Thyroid gland (tissue), 4 donors: Measurements from ENCODE around the gene MAP1LC3B.

ENCODE experiments used
- POLR2A ChIP-seq, 2 donors: fragments of 450-650 bp; IDR thresholded peaks; one replicate each; pipeline ENCODE4 v1.6.1; 2017; ENCODE audit warnings: antibody characterized with exemption in 2 of 2, mild to moderate bottlenecking in 2 of 2, moderate library complexity in 1 of 2
- TF ChIP-seq, protein P1 (sequence below), 6 experiments: fragments of 200-600 bp in 3 of 6; fragments of 450-650 bp in 3 of 6; sonication (generic) in 3 of 6; IDR thresholded peaks; one replicate each; pipeline ENCODE4 v1.5.1; 2016 to 2019; ENCODE audit warnings: antibody characterized with exemption in 6 of 6, mild to moderate bottlenecking in 2 of 6, inconsistent platforms in 1 of 6, moderate library complexity in 1 of 6

DNA sequence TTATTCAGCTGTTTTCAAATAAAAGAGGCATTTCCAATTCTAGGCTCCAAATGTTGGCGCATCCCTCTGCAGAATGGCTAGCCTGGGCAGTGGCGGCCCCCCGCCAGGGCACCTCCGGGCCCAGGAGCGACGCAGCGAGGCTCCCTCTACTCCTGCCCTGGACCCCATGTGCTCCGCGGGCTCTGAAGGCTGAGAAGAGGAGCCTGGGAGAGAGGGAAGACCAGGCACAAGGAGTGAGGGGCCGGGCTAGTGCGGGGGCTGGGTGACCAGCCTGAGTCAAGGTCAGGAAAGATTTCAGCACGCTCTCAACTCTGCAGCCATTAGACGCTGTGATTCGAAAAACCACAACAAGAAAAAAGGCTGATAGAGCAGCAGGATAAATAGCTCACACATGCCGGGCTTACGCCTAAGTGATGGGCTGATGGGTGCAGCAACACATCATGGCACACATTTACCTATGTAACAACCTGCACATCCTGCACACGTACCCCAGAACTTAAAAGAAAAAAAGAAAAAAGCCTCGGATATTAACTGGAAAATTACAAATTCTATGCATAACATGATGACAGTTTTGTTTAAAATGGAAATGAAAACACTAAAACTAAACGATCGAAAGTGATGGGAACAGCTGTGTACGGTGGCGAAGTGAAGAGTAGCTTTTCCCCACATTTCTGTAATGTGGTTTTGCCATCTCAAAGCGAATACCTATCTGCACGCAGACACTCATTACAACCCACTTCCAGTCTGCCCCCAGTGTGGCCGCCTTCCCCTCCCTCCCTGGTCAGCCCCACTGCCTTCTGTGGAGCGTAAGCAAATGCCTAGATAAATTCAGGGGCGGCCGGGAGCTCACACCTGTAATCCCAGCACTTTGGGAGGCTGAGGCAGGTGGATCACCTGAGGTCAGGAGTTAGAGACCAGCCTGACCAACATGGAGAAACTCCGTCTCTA is 44.4 kb downstream of the MAP1LC3B start:
- TF ChIP-seq, protein P1, sequence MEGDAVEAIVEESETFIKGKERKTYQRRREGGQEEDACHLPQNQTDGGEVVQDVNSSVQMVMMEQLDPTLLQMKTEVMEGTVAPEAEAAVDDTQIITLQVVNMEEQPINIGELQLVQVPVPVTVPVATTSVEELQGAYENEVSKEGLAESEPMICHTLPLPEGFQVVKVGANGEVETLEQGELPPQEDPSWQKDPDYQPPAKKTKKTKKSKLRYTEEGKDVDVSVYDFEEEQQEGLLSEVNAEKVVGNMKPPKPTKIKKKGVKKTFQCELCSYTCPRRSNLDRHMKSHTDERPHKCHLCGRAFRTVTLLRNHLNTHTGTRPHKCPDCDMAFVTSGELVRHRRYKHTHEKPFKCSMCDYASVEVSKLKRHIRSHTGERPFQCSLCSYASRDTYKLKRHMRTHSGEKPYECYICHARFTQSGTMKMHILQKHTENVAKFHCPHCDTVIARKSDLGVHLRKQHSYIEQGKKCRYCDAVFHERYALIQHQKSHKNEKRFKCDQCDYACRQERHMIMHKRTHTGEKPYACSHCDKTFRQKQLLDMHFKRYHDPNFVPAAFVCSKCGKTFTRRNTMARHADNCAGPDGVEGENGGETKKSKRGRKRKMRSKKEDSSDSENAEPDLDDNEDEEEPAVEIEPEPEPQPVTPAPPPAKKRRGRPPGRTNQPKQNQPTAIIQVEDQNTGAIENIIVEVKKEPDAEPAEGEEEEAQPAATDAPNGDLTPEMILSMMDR (IDR thresholded peaks at IDR 0.05) = no peak
- TF ChIP-seq POLR2A (IDR thresholded peaks at IDR 0.05) = no peak
